OCI-LY7 (cell line): ENCODE results near the gene SLC30A4.

Source experiments
- CTCF ChIP-seq: fragments of 200-600 bp; sonication (generic); conservative IDR thresholded peaks from 2 replicates; pipeline ENCODE4 v1.5.1; 2014; ENCODE audit warnings: mild to moderate bottlenecking, antibody characterized with exemption, low read length, moderate library complexity, mixed read lengths
- EZH2phosphoT487 ChIP-seq: fragments of 200-600 bp; sonication (generic); IDR thresholded peaks from 2 replicates; pipeline ENCODE4 v1.6.1; 2018; ENCODE audit warnings: low read depth, borderline replicate concordance, mild to moderate bottlenecking, mixed run types, antibody characterized with exemption, low read length, moderate library complexity, mixed read lengths

- TF ChIP-seq CTCF (peak; percentile 98), EZH2phosphoT487 (no peak)
Observed at GRCh38 chr15:45429941-45430792, 92.4 kb downstream of the SLC30A4 start.
